VCaP (cell line): ENCODE measurements around the gene PPP6R1.
"Not testable (repeated sequence)": the region's sequence is repeated elsewhere in the genome, so short reads cannot be mapped to it uniquely, and the experiment has no call there.

Experiments
- H3K27ac ChIP-seq: fragments of 450-650 bp; 2 replicates; pipeline ENCODE4 v1.5.1; 2017
- TF ChIP-seq, protein P1 (sequence below): fragments of 450-650 bp; conservative IDR thresholded peaks from 2 replicates; pipeline ENCODE4 v1.5.1; 2017; ENCODE audit warnings: mild to moderate bottlenecking, moderate library complexity

The PPP6R1 gene

GRCh38 chr19:55228403-55229031 is 30.3 kb downstream of the PPP6R1 start, which contains the start of gene TMEM86B:
Gene TMEM86B (minus strand): TSS chr19:55228763. CDS start chr19:55228741, 22 bp downstream.
- H3K27ac ChIP-seq: no peak within 1 kb of the TSS
- TF ChIP-seq, protein P1, sequence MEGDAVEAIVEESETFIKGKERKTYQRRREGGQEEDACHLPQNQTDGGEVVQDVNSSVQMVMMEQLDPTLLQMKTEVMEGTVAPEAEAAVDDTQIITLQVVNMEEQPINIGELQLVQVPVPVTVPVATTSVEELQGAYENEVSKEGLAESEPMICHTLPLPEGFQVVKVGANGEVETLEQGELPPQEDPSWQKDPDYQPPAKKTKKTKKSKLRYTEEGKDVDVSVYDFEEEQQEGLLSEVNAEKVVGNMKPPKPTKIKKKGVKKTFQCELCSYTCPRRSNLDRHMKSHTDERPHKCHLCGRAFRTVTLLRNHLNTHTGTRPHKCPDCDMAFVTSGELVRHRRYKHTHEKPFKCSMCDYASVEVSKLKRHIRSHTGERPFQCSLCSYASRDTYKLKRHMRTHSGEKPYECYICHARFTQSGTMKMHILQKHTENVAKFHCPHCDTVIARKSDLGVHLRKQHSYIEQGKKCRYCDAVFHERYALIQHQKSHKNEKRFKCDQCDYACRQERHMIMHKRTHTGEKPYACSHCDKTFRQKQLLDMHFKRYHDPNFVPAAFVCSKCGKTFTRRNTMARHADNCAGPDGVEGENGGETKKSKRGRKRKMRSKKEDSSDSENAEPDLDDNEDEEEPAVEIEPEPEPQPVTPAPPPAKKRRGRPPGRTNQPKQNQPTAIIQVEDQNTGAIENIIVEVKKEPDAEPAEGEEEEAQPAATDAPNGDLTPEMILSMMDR: no peak

DNA sequence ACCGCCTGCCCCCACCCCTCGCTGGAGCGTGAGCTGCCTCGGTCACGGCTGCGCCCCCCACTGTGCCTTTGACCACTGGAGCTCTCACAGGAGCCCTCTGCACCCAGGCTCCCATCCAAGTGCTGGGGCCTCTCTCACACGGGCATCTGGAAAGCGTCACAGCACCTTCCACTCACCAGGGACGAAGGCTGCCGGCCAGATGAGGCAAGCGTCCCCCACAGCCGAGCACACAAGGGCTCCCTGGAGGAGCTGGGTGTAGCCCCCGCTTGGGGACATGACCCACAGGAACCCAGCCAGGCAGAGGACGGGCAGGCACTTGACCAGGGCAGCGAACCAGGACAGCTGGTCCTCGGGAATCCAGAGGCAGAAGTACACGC is 30.8 kb downstream of the PPP6R1 start:
- H3K27ac ChIP-seq: no peak overlapping the region
- TF ChIP-seq, protein P1: no peak

DNA sequence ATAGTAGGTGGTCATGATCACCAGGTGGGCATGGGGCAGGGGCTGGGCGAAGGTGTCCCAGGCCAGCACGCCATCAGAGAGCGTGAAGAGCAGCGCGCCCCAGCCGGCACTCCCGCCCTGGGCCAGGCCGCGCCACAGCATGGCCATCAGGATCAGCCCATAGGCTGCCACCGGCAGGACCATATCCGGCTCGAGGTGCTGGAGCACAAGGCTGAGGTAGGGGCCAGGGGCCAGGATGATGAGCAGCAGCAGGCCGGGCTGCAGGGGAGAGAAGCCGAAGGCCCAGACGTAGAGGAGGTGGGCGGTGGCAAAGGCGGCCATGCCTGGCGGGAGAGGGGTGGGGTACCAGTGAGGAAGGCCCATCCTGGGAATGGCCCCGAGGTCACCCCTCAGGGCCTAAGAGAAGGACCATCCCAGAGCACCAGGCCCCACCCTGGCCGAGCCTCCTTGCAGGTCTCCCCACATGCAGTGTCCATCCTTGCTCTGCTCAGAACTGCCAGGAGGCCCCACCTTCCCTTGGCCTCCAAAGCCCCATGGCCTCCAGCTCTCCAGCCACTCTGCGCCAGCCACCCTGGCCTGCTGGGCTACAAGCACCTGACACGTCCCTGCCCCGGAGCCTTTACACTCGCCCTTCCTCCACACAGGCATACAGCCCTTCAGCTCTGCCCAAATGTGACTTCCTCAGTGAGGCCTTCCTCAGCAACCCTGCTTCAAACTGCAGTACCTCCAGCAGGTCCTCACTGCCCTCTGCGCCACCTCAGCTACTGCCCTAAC is 31.4 kb downstream of the PPP6R1 start:
- TF ChIP-seq, protein P1: no peak
- no peak overlapping the region for H3K27ac ChIP-seq

GRCh38 chr19:55226788-55227187 is 32.0 kb downstream of the PPP6R1 start:
- H3K27ac ChIP-seq: no peak overlapping the region
- TF ChIP-seq, protein P1: no peak

DNA sequence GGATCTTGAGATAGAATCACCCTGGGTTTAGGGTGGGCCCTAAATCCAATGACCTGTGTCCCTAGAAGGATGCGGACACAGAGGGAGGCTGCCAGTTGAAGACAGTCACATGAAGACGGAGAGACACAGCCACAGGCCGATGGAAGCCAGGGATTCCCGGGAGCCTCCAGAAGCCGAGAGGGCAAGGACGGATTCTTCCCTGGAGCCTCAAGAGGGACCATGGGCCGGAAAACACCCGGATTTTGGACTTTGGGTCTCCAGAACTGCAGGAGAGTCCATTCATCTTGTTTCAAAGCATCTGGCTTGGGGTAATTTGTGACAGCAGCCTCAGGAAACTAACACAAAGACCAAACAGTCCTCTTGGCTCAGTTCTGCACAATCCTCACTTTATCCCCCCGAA is 32.5 kb downstream of the PPP6R1 start:
- TF ChIP-seq, protein P1: no peak
- no peak overlapping the region for H3K27ac ChIP-seq

- H3K27ac ChIP-seq: no peak overlapping the region
These were observed 33.3 kb downstream of the PPP6R1 start for GRCh38 chr19:55225415-55225958.

DNA sequence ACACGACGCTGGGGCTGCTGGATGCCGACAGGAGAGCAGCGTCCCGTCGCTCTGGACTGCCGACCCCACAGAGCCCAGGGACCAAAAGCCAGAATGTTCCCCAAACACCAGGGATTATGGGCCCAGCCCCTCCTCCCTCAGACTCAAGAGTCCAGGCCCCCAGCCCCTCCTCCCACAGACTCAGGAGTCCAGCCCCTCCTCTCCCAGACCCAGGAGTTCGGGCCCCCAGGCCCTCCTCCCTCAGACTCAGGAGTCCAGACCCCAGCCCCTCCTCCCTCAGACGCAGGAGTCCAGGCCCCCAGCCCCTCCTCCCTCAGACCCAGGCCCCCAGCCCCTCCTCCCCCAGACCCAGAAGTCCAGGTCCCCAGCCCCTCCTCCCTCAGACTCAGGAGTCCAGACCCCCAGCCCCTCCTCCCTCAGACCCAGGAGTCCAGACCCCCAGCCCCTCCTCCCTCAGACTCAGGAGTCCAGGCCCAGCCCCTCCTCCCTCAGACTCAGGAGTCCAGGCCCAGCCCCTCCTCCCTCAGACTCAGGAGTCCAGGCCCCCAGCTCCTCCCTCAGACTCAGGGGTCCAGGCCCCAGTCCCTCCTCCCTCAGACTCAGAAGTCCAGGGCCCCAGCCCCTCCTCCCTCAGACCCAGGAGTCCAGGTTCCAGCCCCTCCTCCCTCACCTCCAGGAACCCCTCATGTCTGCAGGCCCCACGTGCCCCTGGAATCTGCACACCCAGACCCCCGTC is 34.0 kb downstream of the PPP6R1 start:
- H3K27ac ChIP-seq: not testable (repeated sequence)

More at GRCh38 chr19:55225415-55225958, 33.3 kb downstream of the PPP6R1 start:
- TF ChIP-seq, protein P1: no peak
